Uterus (tissue), 2 donors: ENCODE measurements around the gene UBQLNL.

Experiments used
- CTCF ChIP-seq, 4 experiments: fragments of 200-600 bp in 2 of 4; fragments of 450-650 bp in 2 of 4; sonication (generic) in 2 of 4; IDR thresholded peaks; one replicate each; pipeline ENCODE4 v1.5.1; 2016 to 2019; ENCODE audit warnings: antibody characterized with exemption in 4 of 4, mild to moderate bottlenecking in 2 of 4, moderate library complexity in 1 of 4
- POLR2A ChIP-seq, 2 donors: fragments of 450-650 bp; IDR thresholded peaks; one replicate each; pipeline ENCODE4 v1.6.1; 2016; ENCODE audit warnings: antibody characterized with exemption in 2 of 2, mild to moderate bottlenecking in 1 of 2, moderate library complexity in 1 of 2

GRCh38 chr11:5556596-5557188 is 40.2 kb upstream of the UBQLNL start:
- no peak for TF ChIP-seq CTCF (IDR thresholded peaks at IDR 0.05)
- TF ChIP-seq POLR2A (IDR thresholded peaks at IDR 0.05): no peak
